GM23338 (cell line): ENCODE data around the gene OOSP4B.

ENCODE experiments used
- CTCF ChIP-seq, 2 experiments: fragments of 200-600 bp in 1 of 2; sonication (generic) in 1 of 2; conservative IDR thresholded peaks; 2 replicates each; pipeline versions ENCODE4 v1.5.1 to v1.6.1; 2016 to 2017; ENCODE audit warnings: antibody characterized with exemption in 2 of 2, low read depth in 2 of 2, mild to moderate bottlenecking in 2 of 2, moderate library complexity in 1 of 2
- STAT1 ChIP-seq: IDR thresholded peaks from one replicate; pipeline ENCODE4 v1.6.1; 2016; ENCODE audit warnings: antibody characterized with exemption; ENCODE audit not compliant: unreplicated experiment

- TF ChIP-seq STAT1 (no peak), CTCF (conservative IDR thresholded peaks at IDR 0.05; ENCODE audit: low read depth in 2 of 2) (no peak)
These were observed 49.1 kb upstream of the OOSP4B start for GRCh38 chr11:59967677-59968394.
